DOHH2 (cell line): ENCODE results near the gene HOXA5.

Source experiments
- H3F3A ChIP-seq: fragments of 200-600 bp; sonication (generic), shearing (Covaris generic); 2 replicates; pipeline ENCODE4 v1.6.0; 2016; ENCODE audit warnings: antibody characterized with exemption, mild to moderate bottlenecking; ENCODE audit not compliant: control insufficient read depth, insufficient read depth
- H3K27ac ChIP-seq: fragments of 200-600 bp; sonication (generic); 2 replicates; pipeline ENCODE4 v1.5.1; 2014; ENCODE audit warnings: low read depth, mild to moderate bottlenecking, low read length, moderate library complexity
- H3K27me3 ChIP-seq: fragments of 200-600 bp; sonication (generic); 2 replicates; pipeline ENCODE4 v1.6.1; 2014; ENCODE audit warnings: mild to moderate bottlenecking, low read length, mixed read lengths; ENCODE audit not compliant: control insufficient read depth
- H3K36me3 ChIP-seq: fragments of 200-600 bp; sonication (generic); 2 replicates; pipeline ENCODE4 v1.6.1; 2014; ENCODE audit warnings: mild to moderate bottlenecking, low read length, moderate library complexity, mixed read lengths; ENCODE audit not compliant: control insufficient read depth
- H3K4me1 ChIP-seq: fragments of 200-600 bp; sonication (generic); 2 replicates; pipeline ENCODE4 v1.6.1; 2014; ENCODE audit warnings: mild to moderate bottlenecking, low read length, mixed read lengths; ENCODE audit not compliant: control insufficient read depth
- H3K4me2 ChIP-seq: fragments of 200-600 bp; sonication (generic); 2 replicates; pipeline ENCODE4 v1.6.0; 2014; ENCODE audit warnings: mild to moderate bottlenecking, low read length, moderate library complexity
- H3K4me3 ChIP-seq: fragments of 200-600 bp; sonication (generic); 2 replicates; pipeline ENCODE4 v1.5.1; 2014; ENCODE audit warnings: mild to moderate bottlenecking, low read length, mixed read lengths
- H3K79me2 ChIP-seq: fragments of 200-600 bp; sonication (generic); 2 replicates; pipeline ENCODE4 v1.6.1; 2014; ENCODE audit warnings: mild to moderate bottlenecking, low read length, mixed read lengths; ENCODE audit not compliant: control insufficient read depth
- H3K9me2 ChIP-seq: fragments of 200-600 bp; sonication (generic); replicated peaks from 2 replicates; pipeline ENCODE4 v1.6.1; 2014; ENCODE audit warnings: mild to moderate bottlenecking, low read length, mixed read lengths; ENCODE audit not compliant: control insufficient read depth
- H3K9me3 ChIP-seq: fragments of 200-600 bp; sonication (generic); 2 replicates; pipeline ENCODE4 v1.6.1; 2014; ENCODE audit warnings: antibody characterized with exemption, low read length, mixed read lengths; ENCODE audit not compliant: control insufficient read depth, insufficient read depth
- H4K20me1 ChIP-seq: fragments of 200-600 bp; sonication (generic); 2 replicates; pipeline ENCODE4 v1.6.0; 2014; ENCODE audit warnings: low read depth, mild to moderate bottlenecking, antibody characterized with exemption, low read length, moderate library complexity; ENCODE audit not compliant: control insufficient read depth, insufficient read depth
- EZH2phosphoT487 ChIP-seq: fragments of 200-600 bp; sonication (generic); IDR thresholded peaks from 2 replicates; pipeline ENCODE4 v1.6.1; 2017; ENCODE audit warnings: borderline replicate concordance, mild to moderate bottlenecking, antibody characterized with exemption, low read length, moderate library complexity, mixed read lengths
- TF ChIP-seq, protein P1 (sequence below): fragments of 200-600 bp; sonication (generic); IDR thresholded peaks from one replicate; pipeline ENCODE4 v1.5.1; 2014; ENCODE audit warnings: antibody characterized with exemption, mild to moderate bottlenecking, low read depth, low read length; ENCODE audit not compliant: poor library complexity, severe bottlenecking

Gene HOXA5

DNA sequence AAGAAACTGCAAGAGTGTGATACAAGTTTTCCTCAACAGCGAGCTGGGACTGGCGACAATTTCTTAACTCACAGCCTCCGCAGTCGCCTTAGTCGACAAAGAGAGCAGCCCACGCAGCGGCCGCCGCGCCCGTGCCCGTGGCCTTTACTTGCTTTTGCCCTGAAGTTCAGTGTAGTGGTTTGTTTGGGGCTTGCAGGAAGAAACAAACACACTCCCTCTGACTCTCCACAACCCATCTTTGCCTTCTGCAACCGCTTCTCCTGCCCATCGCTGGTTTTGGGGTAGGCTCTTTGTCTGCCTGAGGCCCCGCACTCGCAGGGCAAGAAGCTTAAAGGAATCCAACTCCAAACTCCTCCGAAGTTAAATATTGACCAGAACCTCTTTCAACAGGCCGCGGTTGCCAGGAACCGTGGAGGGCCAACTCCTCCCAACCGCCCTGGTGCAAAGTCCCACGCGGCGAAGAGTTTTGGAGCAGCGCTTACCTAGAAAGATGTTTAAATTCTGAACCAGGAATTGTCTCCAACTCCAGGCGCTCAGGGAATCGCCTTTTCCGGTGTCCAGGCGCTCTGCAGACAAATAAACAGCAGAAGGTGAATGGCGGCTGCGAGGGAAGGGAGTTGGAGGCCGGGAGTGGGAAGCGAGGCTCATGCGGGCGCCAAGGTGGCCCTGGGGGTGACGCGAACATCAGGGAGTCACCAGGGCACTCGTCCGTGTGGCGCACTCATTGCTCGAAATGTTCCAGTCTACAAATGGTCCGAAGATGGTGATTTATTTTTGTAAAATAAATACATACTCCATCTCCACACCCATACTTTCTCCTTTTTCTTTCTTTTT lies 21.2 kb downstream of the HOXA5 start:
- Histone ChIP-seq H3K36me3 (no peaks in the 10 kb centered on the region), H3K27ac (no peak overlapping the region), H3K79me2 (no peaks in the 10 kb centered on the region), H3K4me1 (no peaks in the 10 kb centered on the region), H3K4me3 (no peak overlapping the region), H3K4me2 (no peak overlapping the region), H3K9me3 (no peaks in the 10 kb centered on the region), H3K27me3 (peaks cover 20% of the 10 kb centered on the region), H3F3A (no peaks in the 10 kb centered on the region), H4K20me1 (no peaks in the 10 kb centered on the region), H3K9me2 (no peaks in the 10 kb centered on the region)
- TF ChIP-seq EZH2phosphoT487: no peak
- TF ChIP-seq, protein P1, sequence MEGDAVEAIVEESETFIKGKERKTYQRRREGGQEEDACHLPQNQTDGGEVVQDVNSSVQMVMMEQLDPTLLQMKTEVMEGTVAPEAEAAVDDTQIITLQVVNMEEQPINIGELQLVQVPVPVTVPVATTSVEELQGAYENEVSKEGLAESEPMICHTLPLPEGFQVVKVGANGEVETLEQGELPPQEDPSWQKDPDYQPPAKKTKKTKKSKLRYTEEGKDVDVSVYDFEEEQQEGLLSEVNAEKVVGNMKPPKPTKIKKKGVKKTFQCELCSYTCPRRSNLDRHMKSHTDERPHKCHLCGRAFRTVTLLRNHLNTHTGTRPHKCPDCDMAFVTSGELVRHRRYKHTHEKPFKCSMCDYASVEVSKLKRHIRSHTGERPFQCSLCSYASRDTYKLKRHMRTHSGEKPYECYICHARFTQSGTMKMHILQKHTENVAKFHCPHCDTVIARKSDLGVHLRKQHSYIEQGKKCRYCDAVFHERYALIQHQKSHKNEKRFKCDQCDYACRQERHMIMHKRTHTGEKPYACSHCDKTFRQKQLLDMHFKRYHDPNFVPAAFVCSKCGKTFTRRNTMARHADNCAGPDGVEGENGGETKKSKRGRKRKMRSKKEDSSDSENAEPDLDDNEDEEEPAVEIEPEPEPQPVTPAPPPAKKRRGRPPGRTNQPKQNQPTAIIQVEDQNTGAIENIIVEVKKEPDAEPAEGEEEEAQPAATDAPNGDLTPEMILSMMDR: no peak

DNA sequence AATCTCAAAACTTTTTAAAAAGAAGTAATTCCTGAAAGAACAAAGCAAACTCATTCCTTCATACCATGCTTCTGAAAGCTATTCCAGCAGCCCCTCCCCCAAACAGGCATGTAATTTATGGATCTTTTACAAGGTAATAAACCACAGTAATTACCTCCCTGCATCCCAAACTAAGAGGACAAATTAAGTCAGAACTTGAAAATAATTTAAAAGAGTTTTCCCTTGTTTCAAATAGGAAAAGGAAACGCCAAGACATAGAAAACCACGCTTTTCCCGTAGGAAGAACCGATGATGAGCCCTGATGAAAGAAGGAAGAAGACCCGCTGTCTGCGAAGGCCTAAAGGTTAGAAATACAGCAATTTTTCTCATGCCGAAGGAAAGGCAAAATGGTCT lies 21.8 kb downstream of the HOXA5 start:
- Histone ChIP-seq H3K4me3 (no peak overlapping the region), H4K20me1 (no peaks in the 10 kb centered on the region), H3K4me2 (no peak overlapping the region), H3K9me3 (no peaks in the 10 kb centered on the region), H3K27me3 (peaks cover 13% of the 10 kb centered on the region), H3K27ac (no peak overlapping the region), H3K79me2 (no peaks in the 10 kb centered on the region), H3F3A (no peaks in the 10 kb centered on the region), H3K36me3 (no peaks in the 10 kb centered on the region), H3K4me1 (no peaks in the 10 kb centered on the region), H3K9me2 (no peaks in the 10 kb centered on the region)
- no peak for TF ChIP-seq EZH2phosphoT487
- TF ChIP-seq, protein P1: no peak

DNA sequence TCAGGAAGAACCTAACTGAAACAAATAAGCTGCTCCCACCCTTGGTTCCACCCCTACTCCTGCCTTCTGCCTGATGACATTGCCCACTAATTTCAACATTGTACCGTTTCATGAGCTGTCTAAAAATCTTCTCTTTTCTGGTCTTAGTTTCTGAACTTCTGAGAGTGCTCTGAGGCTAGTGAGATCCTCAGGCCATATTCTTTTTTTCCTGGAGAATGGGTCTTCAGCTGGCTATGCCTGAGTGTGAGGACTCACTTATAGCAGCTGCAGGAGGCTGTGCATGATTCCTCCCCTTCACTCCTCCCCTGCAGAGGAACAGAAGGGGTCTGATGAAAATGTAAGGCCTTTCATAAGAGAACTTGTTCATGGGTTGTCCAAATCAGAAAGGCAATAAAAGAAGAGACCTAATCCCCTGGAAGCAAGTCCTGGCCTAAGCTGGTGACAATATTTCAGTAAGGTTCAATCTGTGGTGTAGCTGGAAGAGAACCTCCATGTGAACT lies 24.0 kb downstream of the HOXA5 start:
- Histone ChIP-seq H3K36me3 (no peaks in the 10 kb centered on the region), H3K27ac (no peak overlapping the region), H3K79me2 (no peaks in the 10 kb centered on the region), H3K4me3 (no peak overlapping the region), H4K20me1 (no peaks in the 10 kb centered on the region), H3K4me2 (no peak overlapping the region), H3K4me1 (no peaks in the 10 kb centered on the region), H3K9me2 (no peaks in the 10 kb centered on the region), H3K27me3 (no peaks in the 10 kb centered on the region), H3K9me3 (no peaks in the 10 kb centered on the region), H3F3A (no peaks in the 10 kb centered on the region)
- TF ChIP-seq, protein P1: no peak
- TF ChIP-seq EZH2phosphoT487: no peak
